Kidney glomerular epithelial cell (primary cell): ENCODE measurements around the gene GMDS.
A peak's percentile ranks its signal among the peaks of the same experiment; 100 is the strongest.

ENCODE experiments used
- DNase-seq: peaks from one replicate; lab custom pipeline; 2025; lab: John Stamatoyannopoulos, UW

GMDS gene

GRCh38 chr6:2240961-2241360 lies 4.4 kb downstream of the GMDS start:
- no peak for DNase-seq

GRCh38 chr6:2237001-2237400 lies 8.4 kb downstream of the GMDS start:
- DNase-seq: peak; percentile 14

- DNase-seq: no peak
Measured at GRCh38 chr6:2235777-2236495, 9.5 kb downstream of the GMDS start.

- DNase-seq: no peak
Measured at GRCh38 chr6:2232445-2232844, 13.0 kb downstream of the GMDS start.

GRCh38 chr6:2231438-2231837 lies 14.0 kb downstream of the GMDS start:
- no peak for DNase-seq

GRCh38 chr6:2230659-2231277 lies 14.6 kb downstream of the GMDS start:
- no peak for DNase-seq

GRCh38 chr6:2229742-2230141 lies 15.7 kb downstream of the GMDS start:
- no peak for DNase-seq

- DNase-seq: no peak
Measured at GRCh38 chr6:2229039-2229438, 16.4 kb downstream of the GMDS start.

- no peak for DNase-seq
Measured at GRCh38 chr6:2228392-2228791, 17.0 kb downstream of the GMDS start.

- DNase-seq: no peak
Measured at GRCh38 chr6:2226775-2227174, 18.6 kb downstream of the GMDS start.

- no peak for DNase-seq
Measured at GRCh38 chr6:2225422-2226392, 19.7 kb downstream of the GMDS start.

- no peak for DNase-seq
Measured at GRCh38 chr6:2224847-2225382, 20.5 kb downstream of the GMDS start.

GRCh38 chr6:2222275-2222842 lies 23.0 kb downstream of the GMDS start:
- DNase-seq: no peak

- peak; percentile 14 for DNase-seq
Measured at GRCh38 chr6:2221726-2222274, 23.6 kb downstream of the GMDS start.

GRCh38 chr6:2220154-2220553 lies 25.3 kb downstream of the GMDS start:
- DNase-seq: no peak

GRCh38 chr6:2218866-2219265 lies 26.5 kb downstream of the GMDS start:
- no peak for DNase-seq

GRCh38 chr6:2216794-2217383 lies 28.5 kb downstream of the GMDS start:
- no peak for DNase-seq

GRCh38 chr6:2215342-2215741 lies 30.1 kb downstream of the GMDS start:
- DNase-seq: no peak

- DNase-seq: no peak
Measured at GRCh38 chr6:2213086-2213485, 32.3 kb downstream of the GMDS start.

- peak; percentile 44 for DNase-seq
Measured at GRCh38 chr6:2209226-2209809, 36.1 kb downstream of the GMDS start.

GRCh38 chr6:2208468-2208867 lies 36.9 kb downstream of the GMDS start:
- no peak for DNase-seq
